ENCODE data around the gene SV2B.

SV2B gene

DNA sequence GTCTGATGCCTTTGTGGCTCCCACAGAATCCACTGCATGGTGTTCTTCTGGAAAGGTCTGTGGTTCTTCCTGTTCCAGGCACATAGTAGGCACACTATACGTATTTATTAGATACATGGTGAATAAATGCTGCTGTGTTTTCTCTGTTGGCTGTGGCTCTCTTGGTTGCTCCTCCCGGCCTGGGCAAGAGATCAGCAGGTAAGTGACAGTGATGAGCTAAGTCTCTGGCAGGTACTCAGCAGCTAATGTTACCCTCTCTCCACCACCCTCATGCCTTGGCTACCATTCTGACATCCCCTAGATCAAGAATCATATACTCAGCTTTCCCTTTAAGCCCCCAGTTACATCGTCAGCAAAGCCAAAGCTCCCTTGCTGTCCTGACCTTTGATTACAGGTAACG lies 8.4 kb downstream of the SV2B start:
- no peak for DNase-seq

DNA sequence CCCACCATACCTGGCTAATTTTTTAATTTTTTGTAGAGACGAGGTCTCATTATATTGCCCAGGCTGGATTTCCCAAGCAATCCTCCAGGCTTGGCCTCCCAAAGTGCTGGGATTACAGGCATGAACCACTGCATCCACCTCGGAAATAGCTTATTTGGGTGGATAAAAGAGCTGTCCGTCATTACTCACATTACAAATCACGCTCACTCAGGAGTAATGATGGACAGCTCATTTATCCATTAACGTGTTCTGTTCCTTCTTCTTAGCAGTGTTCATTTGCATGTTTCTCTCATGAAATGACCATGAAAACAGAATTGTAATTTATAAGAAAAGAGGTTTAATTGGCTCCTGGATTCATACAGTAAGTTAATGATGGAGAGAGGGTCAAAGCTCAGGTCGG lies 9.8 kb downstream of the SV2B start:
- DNase-seq, result no peak

DNA sequence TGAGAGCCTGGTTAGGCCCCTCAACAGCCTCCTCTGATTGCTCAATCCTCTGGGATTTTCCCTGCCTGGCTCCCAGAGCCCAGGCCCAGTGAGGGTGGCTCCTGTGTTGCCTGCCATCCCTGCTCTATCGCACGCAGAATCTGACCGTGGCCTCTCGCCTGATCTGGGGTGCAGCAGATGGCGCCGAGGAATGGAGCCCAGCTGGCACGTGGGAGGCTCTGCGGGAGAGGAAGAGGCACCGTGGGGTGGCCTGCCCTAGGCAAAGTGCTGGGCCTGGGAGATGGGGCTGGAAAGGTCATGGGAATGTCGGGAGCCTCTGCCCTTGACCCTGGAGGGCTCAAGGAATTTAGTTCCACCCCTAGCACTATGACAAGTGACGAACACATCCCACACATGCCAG lies 10.3 kb downstream of the SV2B start:
- DNase-seq, result no peak

DNA sequence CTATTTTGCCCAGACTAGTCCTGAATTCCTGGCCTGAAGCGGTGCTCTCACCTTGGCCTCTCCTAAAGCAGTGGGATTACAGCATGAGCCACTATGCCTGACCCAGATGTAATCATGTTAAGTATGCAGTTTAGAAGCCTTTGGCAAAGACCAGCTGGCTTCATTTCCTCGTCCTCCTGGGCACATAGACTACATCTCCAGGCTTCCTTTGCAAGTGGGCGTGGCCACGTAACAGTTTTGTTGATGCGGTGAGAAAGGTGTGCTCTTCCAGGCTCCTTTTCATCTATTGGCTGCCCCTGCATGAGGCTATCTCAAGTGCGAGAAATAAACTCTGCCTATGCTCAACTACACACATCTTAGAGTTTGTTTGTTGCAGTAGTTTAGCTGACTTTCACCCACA lies 13.0 kb downstream of the SV2B start:
- no peak for DNase-seq

DNA sequence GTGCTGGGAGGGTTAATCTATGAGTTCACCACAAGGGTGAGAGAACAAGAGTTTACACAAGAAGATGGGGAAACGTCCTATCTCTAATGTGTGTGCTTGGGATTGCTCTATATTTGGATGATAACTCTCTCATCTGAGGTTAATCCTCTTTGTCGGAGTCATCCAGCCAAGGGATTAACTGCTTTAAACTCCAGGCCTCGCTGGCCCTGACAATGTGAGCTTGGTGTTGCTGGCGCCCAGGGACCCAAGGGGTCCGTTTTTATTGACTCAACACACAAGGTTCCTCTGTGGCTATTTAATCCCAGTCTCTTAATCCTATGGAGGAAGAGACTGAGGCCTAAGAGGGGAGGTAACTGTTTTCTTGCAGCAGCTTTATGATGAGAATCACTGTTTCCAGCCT lies 14.2 kb downstream of the SV2B start:
- DNase-seq, result no peak

DNA sequence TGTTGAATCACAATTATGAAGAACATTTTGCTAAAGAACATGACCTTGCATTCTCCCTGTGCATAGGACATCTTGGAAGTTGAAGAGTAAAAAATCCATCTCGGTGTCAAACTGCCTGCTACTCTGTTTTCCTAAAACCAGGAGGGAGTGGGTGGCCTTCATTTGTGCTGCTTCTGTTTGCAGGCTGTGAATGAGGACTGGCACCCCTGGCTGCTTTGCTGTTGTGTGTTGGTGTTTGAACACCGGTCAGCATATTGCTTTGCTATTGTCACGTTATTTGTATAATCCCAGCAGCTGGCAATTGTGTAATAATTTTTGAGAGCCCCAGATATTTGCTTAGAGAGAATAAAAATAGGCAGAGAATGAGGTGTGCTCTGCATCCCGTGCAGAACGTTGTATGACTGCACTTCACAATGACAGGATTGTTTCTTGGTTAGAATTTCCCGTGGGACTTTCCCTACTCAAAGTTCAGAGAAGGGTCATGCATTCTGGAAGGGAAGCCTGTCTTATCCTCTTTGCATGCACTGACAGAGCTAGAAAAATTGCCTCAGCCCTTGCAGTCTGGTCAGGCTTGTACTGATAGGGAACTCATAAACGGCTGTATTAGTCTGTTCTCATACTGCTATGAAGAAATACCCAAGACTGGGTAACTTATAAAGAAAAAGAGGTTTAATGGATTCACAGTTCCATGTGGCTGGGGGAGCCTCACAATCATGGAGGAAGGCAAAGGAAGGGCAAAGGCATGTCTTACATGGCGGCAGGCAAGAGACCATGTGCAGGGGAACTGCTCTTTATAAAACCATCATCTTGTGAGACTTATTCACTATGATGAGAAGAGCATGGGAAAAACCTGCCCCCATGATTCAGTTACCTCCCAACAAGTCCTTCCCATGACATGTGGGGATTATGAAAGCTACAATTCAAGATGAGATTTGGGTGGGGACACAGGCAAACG lies 16.3 kb downstream of the SV2B start:
- DNase-seq, result no peak

DNA sequence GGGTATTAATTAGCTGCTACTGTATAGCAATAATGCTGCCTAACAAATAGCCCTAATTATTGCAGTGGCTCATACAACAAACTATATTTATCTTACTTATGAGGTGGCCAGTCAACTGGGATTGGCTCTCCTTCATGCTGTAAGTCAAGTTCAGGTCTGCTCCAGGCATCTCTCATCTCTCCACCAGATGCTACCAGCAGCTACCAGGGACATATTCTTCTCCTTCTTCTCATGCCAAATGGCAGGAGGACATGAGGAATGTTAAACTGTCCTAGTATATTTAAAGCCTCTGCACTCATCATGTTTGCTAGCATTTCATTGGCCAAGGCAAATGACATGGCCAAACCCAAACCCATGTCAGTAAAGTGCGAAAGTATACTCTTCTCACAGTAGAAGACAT lies 17.3 kb downstream of the SV2B start:
- DNase-seq, result no peak

DNA sequence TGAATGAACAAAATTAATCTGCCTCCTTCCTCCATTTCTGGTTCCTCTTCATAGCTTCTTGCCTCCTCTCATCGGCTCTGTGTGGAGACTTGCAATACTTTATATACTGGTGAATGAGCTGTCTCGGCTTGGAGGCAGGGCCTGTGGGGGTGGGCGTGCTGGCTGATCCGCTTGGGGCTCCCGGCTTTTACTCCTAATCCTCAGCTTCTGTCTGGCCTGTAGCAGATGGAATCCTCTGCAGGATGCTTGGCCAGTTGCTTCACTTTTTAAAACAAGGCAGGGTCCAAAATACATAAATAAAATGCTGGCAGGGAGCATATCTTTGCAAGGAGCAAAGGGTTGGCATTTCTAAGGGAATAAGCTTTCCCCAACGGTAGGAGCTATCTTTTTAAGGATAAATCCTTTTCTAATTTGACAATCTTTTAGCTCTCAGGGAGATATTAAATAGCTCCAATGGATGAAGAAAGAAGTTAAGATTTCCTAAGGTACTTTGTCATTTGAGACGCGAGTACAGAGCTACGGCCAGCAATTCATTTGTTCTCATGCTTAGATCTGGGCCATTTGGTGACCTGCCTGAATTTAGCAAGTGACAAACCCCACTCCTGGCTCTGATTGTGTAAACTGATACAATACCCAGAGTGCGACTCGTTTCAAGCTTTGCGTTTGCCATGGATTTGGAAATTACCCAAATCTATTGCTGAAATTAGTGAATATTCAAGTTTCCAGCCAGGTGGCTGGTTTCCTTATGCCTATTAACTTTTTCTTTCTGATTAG lies 18.9 kb downstream of the SV2B start:
- DNase-seq, result no peak

DNA sequence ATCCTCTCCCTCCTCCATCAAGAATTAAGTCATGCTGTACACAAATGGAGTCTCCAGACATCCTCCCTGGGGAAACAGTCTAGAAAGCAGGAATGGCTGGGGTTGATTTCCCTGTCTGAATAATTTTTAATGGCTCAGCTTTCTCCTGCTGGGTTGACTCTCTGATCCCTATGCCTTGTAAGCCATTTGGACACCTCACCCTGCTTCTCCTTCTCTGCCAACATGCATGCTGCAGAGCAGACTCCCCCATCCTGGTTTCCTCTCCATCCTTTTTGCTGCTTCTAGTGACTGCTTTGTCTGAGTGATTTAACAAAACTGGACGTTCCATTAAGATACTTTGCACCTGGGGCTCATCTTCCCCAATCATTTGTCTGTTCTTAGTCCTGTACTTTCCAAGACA lies 22.2 kb downstream of the SV2B start:
- no peak for DNase-seq

DNA sequence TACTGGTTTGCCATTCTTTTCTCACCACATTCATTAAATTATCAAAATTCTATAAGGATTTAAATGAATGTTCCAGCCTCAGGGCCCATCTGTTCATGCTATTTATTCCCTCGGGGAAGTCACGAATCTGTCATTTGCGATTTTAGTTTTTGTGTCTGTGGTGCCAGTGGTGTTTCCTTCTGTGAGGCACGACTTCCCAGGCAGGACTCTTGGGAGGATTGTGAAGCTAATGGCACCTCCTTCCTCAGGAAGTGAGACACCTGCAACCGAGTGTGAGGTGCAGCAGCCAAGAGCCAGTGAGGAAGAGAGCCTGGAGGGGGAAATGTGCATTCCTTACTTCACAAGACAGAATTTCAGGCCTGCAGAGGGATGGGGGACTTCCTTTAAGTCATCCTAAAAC lies 24.1 kb downstream of the SV2B start:
- no peak for DNase-seq

DNA sequence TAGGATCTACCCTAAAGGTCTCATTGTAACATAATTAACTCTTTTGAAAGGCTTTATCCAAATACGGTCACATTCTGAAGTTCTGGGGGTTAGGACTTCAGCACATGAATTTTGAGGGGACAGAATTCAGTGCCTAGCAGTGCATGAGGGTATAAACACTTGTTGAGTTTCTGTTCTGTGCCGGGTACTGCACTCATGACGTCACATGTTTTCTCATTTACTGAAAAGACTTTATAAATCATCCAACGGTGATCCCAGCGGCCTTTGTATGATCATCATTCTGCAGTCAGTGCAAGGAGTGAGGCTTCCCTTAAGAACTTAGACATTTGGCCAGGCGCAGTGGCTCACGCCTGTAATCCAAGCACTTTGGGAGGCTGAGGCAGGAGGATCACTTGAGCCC lies 25.1 kb downstream of the SV2B start:
- DNase-seq, result no peak

DNA sequence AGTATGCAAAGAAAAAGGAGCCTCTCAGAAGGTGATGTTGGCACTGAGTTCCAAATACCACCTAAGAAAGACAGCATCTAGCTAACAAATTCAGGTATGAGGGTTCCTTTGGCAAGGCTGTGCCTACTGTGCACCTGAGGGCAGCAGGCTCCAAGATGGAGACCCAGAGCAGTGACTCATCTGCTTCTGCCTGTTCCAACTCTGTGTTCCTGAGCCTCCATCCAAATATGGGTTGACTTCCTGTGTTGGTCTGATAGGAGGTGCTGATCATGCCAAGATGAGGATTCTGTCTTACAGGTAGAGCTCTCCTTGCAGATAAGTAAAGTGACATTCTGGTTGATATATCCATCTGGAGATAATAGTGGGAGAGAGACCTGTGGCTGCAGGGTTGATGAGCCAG lies 26.0 kb downstream of the SV2B start:
- no peak for DNase-seq

DNA sequence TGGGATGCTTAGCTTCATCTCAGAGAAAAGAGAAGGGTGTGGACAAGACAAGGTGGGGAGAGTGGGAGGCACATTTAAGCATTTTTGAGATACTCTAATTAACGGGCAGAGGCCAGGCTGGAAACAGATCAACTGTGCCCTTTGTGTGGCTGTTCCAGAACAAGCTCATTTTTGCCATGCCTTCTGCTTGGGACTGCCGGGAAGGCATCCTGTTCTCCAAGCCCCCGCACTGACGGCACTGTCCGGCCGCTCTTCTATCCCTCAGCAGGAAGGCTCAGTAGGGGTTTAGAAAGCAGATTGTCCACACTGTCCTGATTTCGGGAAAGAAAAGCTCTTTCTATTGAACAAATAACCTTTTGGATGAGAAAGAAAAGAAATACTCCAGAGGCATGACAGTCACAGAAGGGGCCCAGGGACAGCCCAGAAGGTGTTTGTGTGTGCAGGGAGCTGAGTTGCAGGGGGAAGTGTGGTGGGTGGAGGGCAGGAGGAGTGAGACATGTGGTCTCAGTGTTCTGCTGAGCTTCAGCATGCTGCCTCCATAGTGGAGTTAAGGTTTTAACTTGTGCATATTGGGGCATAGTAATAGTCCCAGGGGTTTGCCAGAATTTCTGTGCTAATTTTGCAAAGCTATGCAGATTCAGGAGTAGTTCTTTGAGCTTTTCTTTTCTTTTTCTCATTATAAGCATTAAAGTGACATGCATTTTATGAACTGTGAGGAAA lies 27.3 kb downstream of the SV2B start:
- DNase-seq, result no peak

DNA sequence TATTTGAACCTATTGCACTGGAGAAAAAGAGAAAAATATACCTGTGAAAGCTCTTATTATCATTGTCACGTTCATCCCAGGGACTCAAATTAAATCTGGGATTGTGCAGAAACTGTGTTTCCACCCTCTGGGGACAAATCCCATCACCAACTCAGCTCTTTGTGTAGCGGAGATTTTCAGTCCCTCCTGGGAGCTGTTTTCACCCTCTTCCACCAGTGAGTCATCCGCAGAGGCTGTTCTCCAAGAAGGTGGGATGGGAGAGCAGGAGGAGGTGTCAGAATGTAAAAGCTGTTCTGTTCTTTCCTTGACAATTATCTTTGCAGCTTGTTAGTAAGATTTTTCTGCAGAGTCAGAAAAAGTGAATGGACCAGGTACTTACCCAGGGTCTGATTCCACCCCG lies 28.0 kb downstream of the SV2B start:
- no peak for DNase-seq

DNA sequence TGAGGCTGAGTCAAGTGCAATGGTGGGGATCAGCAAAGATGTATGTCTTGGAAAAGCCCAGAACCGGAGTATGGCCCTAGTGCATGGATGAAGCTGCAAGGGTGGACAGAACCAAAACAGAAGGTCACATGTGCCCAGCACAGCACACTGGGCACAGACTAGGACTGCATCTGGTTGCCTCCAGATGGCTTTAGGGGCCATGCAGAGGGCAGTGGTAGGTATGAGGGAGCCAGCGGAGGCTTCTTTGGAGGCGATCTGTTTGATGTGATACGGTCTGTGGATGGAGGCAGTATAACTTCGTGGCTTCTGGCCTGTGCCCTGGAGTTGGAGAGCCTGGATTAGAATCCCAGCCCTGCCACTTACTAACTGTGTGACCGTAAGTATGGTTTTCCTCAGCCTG lies 29.4 kb downstream of the SV2B start:
- DNase-seq, result no peak

DNA sequence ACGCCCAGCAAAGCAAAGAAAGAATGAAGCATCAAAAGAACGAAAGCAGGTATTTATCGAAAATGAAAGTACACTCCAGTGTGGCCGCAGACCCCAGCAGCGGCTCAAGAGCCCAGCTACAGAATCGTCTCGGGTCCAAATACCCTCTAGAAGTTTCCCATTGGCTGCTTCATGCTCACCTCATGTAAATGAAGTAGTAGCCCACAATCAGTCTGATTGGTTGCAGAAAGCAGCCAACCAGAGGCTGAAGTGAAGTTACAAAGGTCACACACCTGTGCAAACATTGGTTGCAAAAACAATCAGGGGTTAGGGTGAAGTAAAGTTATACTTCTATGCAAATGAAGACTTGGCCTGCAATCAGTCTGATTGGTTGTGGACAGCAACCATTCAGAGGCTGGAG lies 32.0 kb downstream of the SV2B start:
- DNase-seq, result no peak

DNA sequence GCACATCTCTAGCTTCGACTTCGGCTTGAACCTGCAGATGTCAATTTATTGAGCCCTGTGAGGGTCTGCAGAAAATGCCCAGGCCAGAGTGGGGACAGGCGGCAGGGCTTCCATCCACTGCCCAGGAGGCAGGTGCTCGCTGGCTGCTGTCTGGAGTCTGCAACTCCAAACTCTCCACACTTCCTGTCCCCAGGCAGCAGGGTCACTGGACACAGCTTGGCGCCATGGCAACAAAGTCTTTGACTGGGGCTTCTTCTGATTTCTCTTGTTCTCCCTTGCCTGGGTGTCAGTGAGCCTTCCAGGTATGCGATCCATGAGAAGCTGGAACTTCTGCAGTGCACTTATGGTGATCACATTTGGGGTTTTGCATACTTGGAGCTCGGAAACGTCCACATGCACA lies 33.5 kb downstream of the SV2B start:
- DNase-seq, result no peak

DNA sequence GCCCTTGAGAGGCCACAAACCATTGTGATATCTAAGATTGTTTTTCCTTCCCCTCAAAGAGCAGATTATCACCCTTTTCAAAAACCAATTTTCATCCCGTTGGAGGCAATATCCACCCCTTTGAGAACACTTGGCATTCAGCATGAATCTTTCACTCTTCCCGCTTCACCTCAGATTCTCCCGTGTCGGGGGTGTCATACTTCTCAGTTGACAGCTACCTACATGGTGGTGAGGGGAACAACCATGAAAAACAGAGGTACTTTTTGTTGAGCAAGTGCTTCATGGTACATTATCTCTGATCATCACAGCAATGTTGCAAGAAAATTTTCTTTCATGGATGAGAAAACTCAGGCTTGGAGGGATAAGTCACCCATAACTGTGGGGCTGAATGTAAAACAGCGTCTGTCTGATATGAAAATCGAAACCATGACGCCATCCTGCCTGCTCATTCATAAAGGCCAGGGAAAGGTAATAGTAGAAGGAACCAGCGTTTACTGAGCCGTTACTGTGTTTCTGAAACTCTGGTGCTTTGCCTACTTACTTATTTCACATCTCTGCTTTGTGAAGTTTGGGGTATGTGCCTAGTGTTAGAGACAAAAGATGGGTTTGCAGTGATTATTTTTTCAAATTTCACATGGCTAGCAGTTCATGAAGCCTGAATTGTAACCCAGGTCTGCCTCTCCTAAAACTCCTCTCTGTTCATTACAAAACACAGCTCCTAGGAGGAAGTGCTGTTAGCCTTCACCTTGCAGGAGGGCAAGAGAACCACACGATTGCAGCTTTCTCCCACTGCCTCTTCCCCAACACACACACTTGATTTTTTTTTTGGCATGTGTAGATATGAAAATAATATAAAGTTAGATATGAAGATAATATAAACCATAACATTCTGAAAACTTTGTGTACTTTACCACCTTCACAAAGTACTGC lies 35.4 kb downstream of the SV2B start:
- no peak for DNase-seq

DNA sequence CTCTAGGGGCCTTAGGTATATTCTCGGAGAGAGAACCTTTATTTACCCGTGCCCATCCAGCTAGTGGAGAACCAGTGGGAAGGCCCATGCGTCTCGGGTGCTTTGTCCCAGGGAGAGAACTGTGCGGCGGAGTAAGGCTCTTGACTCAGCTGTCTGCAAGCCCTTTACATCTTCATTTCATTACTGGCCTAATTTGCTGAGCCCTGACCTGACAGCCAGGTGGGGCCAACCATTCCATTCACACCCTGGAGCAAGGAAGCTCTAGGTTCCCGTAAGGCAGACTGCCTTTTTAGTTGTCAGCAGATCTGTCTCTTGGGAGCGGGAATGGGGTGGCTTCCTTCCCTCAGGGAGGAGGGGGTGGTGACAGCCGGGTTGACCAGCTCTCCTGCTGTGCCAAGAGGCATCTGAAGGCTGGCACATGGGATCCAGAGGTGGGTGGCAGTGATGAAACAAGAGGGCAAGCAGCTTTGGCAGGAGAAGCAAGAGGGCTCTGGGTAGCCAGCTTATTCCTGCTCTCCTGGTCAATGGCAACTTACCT lies 36.4 kb downstream of the SV2B start:
- DNase-seq, result no peak

DNA sequence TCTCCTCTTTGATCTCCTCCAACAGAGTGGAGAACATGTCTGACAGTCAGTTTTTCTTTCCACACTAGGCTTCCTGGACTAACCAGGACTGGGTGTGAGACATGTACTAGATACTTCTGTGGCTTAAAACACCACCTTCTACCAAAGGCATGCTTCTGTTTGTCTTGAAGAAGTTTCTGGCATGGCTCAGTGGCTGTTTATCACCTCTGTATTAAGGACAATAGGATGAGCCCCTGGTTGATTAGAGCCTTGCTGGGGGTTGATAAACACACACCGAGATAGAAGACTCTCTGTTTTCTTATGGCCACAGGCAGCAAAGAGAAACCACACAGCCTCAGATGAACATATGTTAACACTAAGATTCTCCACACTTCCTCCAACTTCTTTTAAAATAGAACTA lies 40.5 kb downstream of the SV2B start:
- DNase-seq, result no peak

DNA sequence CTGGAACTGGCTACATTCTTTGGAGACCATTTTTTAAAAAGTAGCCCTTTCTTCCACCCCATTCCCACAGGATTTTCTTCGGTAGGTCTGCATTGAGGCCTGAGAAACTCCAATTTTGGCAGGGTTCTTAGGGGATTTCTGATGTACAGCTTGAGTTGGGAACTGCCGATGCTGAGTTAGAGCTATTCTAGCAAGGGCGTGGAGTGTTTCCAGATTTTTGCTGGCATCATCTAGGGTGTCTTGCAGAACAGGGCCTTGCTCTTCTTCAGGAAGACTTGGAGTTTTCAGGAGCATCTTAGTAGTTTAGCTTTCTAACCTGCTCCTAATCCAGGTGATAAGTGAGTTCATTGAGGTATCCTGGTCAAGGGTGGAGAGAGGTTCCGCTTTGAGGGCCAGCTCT lies 41.0 kb downstream of the SV2B start:
- DNase-seq, result no peak

DNA sequence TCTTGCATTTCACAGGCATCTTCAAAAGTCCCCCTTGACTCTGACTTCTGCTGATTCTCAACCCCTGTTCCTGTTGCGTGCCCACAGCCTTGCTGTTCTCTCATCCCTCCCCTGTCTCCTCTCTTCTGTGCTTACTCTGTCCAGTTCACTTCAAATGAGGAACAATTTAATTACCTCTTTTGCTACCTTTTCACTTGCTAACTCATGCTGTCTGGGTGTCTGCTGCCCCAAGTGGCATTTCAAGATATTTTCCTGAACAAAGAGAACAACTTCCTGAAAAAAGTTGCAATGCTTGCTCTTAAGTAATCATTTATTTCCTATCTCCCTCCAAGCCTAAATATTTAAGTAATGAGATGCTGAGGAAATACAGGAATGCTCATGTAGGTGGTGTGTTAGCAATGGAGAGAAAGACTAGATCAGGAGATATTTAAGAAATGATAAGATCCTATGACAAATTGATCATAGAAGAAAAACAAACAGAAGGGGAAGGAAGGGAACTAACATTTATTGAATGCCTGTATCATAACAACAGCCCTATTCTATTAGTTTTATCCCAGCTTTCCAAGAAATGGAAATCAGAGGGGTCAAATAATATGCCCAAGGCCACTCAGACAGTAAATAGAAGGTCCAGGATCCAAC lies 42.2 kb downstream of the SV2B start:
- DNase-seq, result no peak

Measured in CD4-positive, alpha-beta T cell treated with Interleukin-1 beta for 1 hour (primary cell).